Measurements from ENCODE around the gene MMP24. TPM values are rescaled to one million over a fixed set of nuclear protein-coding genes. Genes with fewer than 3 reads are reported as not detected.

The MMP24 gene
- total RNA-seq, 1 experiment from 2014 or later = 7.1 TPM

GRCh38 chr20:35279533-35280174, 53.2 kb downstream of the MMP24 start:
- in situ Hi-C loops (cut with HindIII; ENCODE audit: low pct_unique_long_range_greater_than_20kb, low sequenced_read_pairs) (no loop called here), intact Hi-C loops (cut with micrococcal nuclease; ENCODE audit: unreplicated experiment) (no loop called here)
- TF ChIP-seq SIN3A (IDR thresholded peaks at IDR 0.05; ENCODE audit: borderline replicate concordance, insufficient read depth, low read depth, low read length) = no peak
- TF ChIP-seq TCF7L2 (IDR thresholded peaks at IDR 0.05; ENCODE audit: low read depth, low read length) = no peak
- TF ChIP-seq CTCF (IDR thresholded peaks at IDR 0.05) = no peak
- TF ChIP-seq POLR2AphosphoS5 (IDR thresholded peaks at IDR 0.05; ENCODE audit: low read depth, low read length) = no peak
- TF ChIP-seq REST (IDR thresholded peaks at IDR 0.05; ENCODE audit: insufficient read depth in 1 of 2, low read depth in 2 of 2, low read length in 1 of 2) = no peak
- ChIA-PET CTCF (no interaction called here), POLR2A (no interaction called here)
- no peak for DNase-seq (ENCODE audit: low read depth, low spot score)
- Histone ChIP-seq H3K27me3 (ENCODE audit: control insufficient read depth, insufficient read depth, low read length) (no peaks in the 10 kb centered on the region), H3K9me3 (ENCODE audit: control insufficient read depth, insufficient read depth, low read depth, low read length) (no peaks in the 10 kb centered on the region), H3K4me1 (ENCODE audit: control insufficient read depth, insufficient read depth, low read length) (peaks cover 39% of the 10 kb centered on the region), H3K36me3 (ENCODE audit: control insufficient read depth, insufficient read depth, low read length) (peaks cover 22% of the 10 kb centered on the region), H3K4me3 (ENCODE audit: low read depth in 2 of 2, low read length in 2 of 2) (0 out of 4 replicates have a peak overlapping the region, but pooled peaks of 1 of the 2 experiments have one; percentile 4), H3K27ac (ENCODE audit: low read length) (peak overlapping the region; percentile 95)
- no TSS peak for BruUV-seq (replicated peaks)
- no peak for ATAC-seq

GRCh38 chr20:35280523-35280922, 54.0 kb downstream of the MMP24 start:
- no TSS peak for BruUV-seq (replicated peaks)
- in situ Hi-C loops (cut with HindIII; ENCODE audit: low pct_unique_long_range_greater_than_20kb, low sequenced_read_pairs) (no loop called here), intact Hi-C loops (cut with micrococcal nuclease; ENCODE audit: unreplicated experiment) (no loop called here)
- Histone ChIP-seq H3K27me3 (ENCODE audit: control insufficient read depth, insufficient read depth, low read length) (no peaks in the 10 kb centered on the region), H3K36me3 (ENCODE audit: control insufficient read depth, insufficient read depth, low read length) (peaks cover 22% of the 10 kb centered on the region), H3K4me3 (ENCODE audit: low read depth in 2 of 2, low read length in 2 of 2) (no peak overlapping the region), H3K4me1 (ENCODE audit: control insufficient read depth, insufficient read depth, low read length) (peaks cover 43% of the 10 kb centered on the region), H3K9me3 (ENCODE audit: control insufficient read depth, insufficient read depth, low read depth, low read length) (no peaks in the 10 kb centered on the region), H3K27ac (ENCODE audit: low read length) (peak overlapping the region; percentile 95)
- no peak for ATAC-seq
- TF ChIP-seq REST (IDR thresholded peaks at IDR 0.05; ENCODE audit: insufficient read depth in 1 of 2, low read depth in 2 of 2, low read length in 1 of 2) = no peak
- no peak for TF ChIP-seq SIN3A (IDR thresholded peaks at IDR 0.05; ENCODE audit: borderline replicate concordance, insufficient read depth, low read depth, low read length)
- TF ChIP-seq TCF7L2 (IDR thresholded peaks at IDR 0.05; ENCODE audit: low read depth, low read length) = no peak
- no peak for TF ChIP-seq CTCF (IDR thresholded peaks at IDR 0.05)
- TF ChIP-seq POLR2AphosphoS5 (IDR thresholded peaks at IDR 0.05; ENCODE audit: low read depth, low read length) = no peak
- POLR2A ChIA-PET = no interaction called here
- CTCF ChIA-PET = no interaction called here
- DNase-seq (ENCODE audit: low read depth, low spot score) = no peak

Measured in Panc1 (cell line).